GM12892 (cell line): ENCODE data around the gene STEAP4.

ENCODE experiments used
- DNase-seq: peaks from one replicate; pipeline ENCODE4 v3.0.0; 2011; ENCODE audit not compliant: insufficient read length
- FAIRE-seq: peaks from 2 replicates; lab custom pipeline; 2011; peaks lifted over from hg19 to GRCh38; lab: Jason Lieb, UNC
- POLR2A ChIP-seq: IDR thresholded peaks from 2 replicates; pipeline ENCODE4 v1.6.1; 2011; ENCODE audit warnings: low read depth, low read length, control low read depth
- POLR2AphosphoS5 ChIP-seq: IDR thresholded peaks from 2 replicates; pipeline ENCODE4 v1.6.1; 2011; ENCODE audit warnings: low read depth, low read length, control low read depth
- TAF1 ChIP-seq: IDR thresholded peaks from 2 replicates; pipeline ENCODE4 v1.6.1; 2011; ENCODE audit warnings: low read depth, mild to moderate bottlenecking, control low read depth, low read length, borderline replicate concordance

STEAP4 gene

GRCh38 chr7:88226201-88226600 is 80.5 kb downstream of the STEAP4 start:
- FAIRE-seq (no peak), DNase-seq (no peak)
- TF ChIP-seq POLR2A (no peak), POLR2AphosphoS5 (no peak), TAF1 (no peak)

GRCh38 chr7:88224601-88225275 is 82.0 kb downstream of the STEAP4 start:
- TF ChIP-seq TAF1 (no peak), POLR2A (no peak), POLR2AphosphoS5 (no peak)
- no peak for FAIRE-seq
- DNase-seq, result no peak

- TF ChIP-seq POLR2AphosphoS5 (no peak), POLR2A (no peak), TAF1 (no peak)
- no peak for DNase-seq
- FAIRE-seq, result no peak
Observed at GRCh38 chr7:88223265-88223664, 83.4 kb downstream of the STEAP4 start.
